GM23338 (cell line): ENCODE results near the gene CLEC5A. TPM values are rescaled to one million over a fixed set of nuclear protein-coding genes. Genes with fewer than 3 reads are reported as not detected.

Experiments
- ATAC-seq: fragments of 200-7000 bp; cut with Tn5 transposase; 3 replicates; pipeline ENCODE4 v1.9.1; 2020
- DNase-seq: peaks from one replicate; pipeline ENCODE4 v3.0.0-alpha.2; 2015; ENCODE audit warnings: low spot score
- H2AFZ ChIP-seq: fragments of 200-600 bp; sonication (generic); 2 replicates; pipeline ENCODE4 v1.8.0; 2016; ENCODE audit warnings: antibody characterized with exemption, mild to moderate bottlenecking, moderate library complexity
- H3F3A ChIP-seq: fragments of 200-600 bp; sonication (generic); replicated peaks from 2 replicates; pipeline ENCODE4 v1.8.0; 2017; ENCODE audit warnings: antibody characterized with exemption, mixed run types, low read depth
- H3K27ac ChIP-seq: fragments of 200-600 bp; sonication (generic); 2 replicates; pipeline ENCODE4 v1.6.1; 2016; ENCODE audit warnings: low read depth
- H3K27me3 ChIP-seq: fragments of 200-600 bp; sonication (generic); 2 replicates; pipeline ENCODE4 v1.8.0; 2016; ENCODE audit warnings: mild to moderate bottlenecking, mixed run types, moderate library complexity; ENCODE audit not compliant: insufficient read depth
- H3K36me3 ChIP-seq: fragments of 200-600 bp; sonication (generic); 2 replicates; pipeline ENCODE4 v1.8.0; 2016; ENCODE audit warnings: mild to moderate bottlenecking; ENCODE audit not compliant: insufficient read depth
- H3K4me1 ChIP-seq: fragments of 200-600 bp; sonication (generic); 2 replicates; pipeline ENCODE4 v1.8.0; 2016; ENCODE audit warnings: mild to moderate bottlenecking, moderate library complexity; ENCODE audit not compliant: insufficient read depth
- H3K4me2 ChIP-seq: fragments of 200-600 bp; sonication (generic); 2 replicates; pipeline ENCODE4 v1.7.1; 2017; ENCODE audit warnings: mixed run types
- H3K4me3 ChIP-seq: fragments of 200-600 bp; sonication (generic); 2 replicates; pipeline ENCODE4 v1.6.1; 2016; ENCODE audit warnings: mixed run types
- H3K79me2 ChIP-seq: fragments of 200-600 bp; sonication (generic); replicated peaks from 2 replicates; pipeline ENCODE4 v1.8.0; 2017; ENCODE audit warnings: mild to moderate bottlenecking; ENCODE audit not compliant: insufficient read depth
- H3K9me2 ChIP-seq: fragments of 200-600 bp; sonication (generic); 2 replicates; pipeline ENCODE4 v1.8.0; 2017; ENCODE audit not compliant: insufficient read depth
- H4K20me1 ChIP-seq: fragments of 200-600 bp; sonication (generic); replicated peaks from 2 replicates; pipeline ENCODE4 v1.8.0; 2017; ENCODE audit warnings: mild to moderate bottlenecking; ENCODE audit not compliant: insufficient read depth
- H3K27ac Mint-ChIP-seq: 2 replicates; pipeline ENCODE4 v1.8.0; 2020; ENCODE audit warnings: inconsistent platforms, mild to moderate bottlenecking, moderate library complexity, mixed read lengths
- H3K27me3 Mint-ChIP-seq: 3 replicates; pipeline ENCODE4 v1.8.0; 2022; ENCODE audit warnings: low read depth, mild to moderate bottlenecking, moderate library complexity, mixed read lengths, inconsistent platforms; ENCODE audit not compliant: insufficient read depth, poor library complexity
- H3K36me3 Mint-ChIP-seq: 3 replicates; pipeline ENCODE4 v1.8.0; 2021; ENCODE audit warnings: low read depth, mild to moderate bottlenecking, inconsistent platforms, moderate library complexity, mixed read lengths
- H3K4me1 Mint-ChIP-seq: 3 replicates; pipeline ENCODE4 v1.8.0; 2020; ENCODE audit warnings: mild to moderate bottlenecking, inconsistent platforms, mixed read lengths
- H3K4me3 Mint-ChIP-seq: 3 replicates; pipeline ENCODE4 v1.8.0; 2021; ENCODE audit warnings: moderate library complexity, mild to moderate bottlenecking, inconsistent platforms, mixed read lengths
- H3K9me3 Mint-ChIP-seq: 3 replicates; pipeline ENCODE4 v1.8.0; 2020; ENCODE audit warnings: moderate library complexity, mild to moderate bottlenecking, inconsistent platforms, mixed read lengths
- EZH2 ChIP-seq: fragments of 200-600 bp; sonication (generic); IDR thresholded peaks from one replicate; pipeline ENCODE4 v1.8.0; 2017; ENCODE audit warnings: antibody characterized with exemption, mild to moderate bottlenecking, low read depth; ENCODE audit not compliant: unreplicated experiment
- EZH2phosphoT487 ChIP-seq: fragments of 200-600 bp; sonication (generic); IDR thresholded peaks from one replicate; pipeline ENCODE4 v1.8.1; 2018; ENCODE audit warnings: antibody characterized with exemption; ENCODE audit not compliant: unreplicated experiment
- POLR2AphosphoS5 ChIP-seq: IDR thresholded peaks from 2 replicates; pipeline ENCODE4 v1.6.1; 2016; ENCODE audit warnings: antibody characterized with exemption, low read depth
- ZNF114 ChIP-seq: fragments of 250-450 bp; sonication (Bioruptor Pico); IDR thresholded peaks from 2 replicates; pipeline ENCODE4 v1.5.0; 2020; ENCODE audit warnings: mild to moderate bottlenecking, moderate library complexity
- polyA plus RNA-seq: library from polyadenylated mRNA; unstranded; fragments of >200 nt; fragmentation: Nextera tagmentation; extraction: Ambion mirVana; gene quantifications from 2 replicates; pipeline ENCODE4 v1.2.1, GENCODE V29; 2016
- total RNA-seq: library from RNA; depleted of rRNA; stranded (reverse); fragments of >200 nt; shearing (Covaris generic); gene quantifications from 2 replicates; pipeline ENCODE4 v1.2.3, GENCODE V29; 2014
- TF ChIP-seq, protein P1 (sequence below): fragments of 250-450 bp; sonication (Bioruptor Pico); IDR thresholded peaks from 2 replicates; pipeline ENCODE4 v1.5.0; 2020; ENCODE audit warnings: mild to moderate bottlenecking, moderate library complexity
- TF ChIP-seq, protein P2 (sequence below), 2 experiments: fragments of 200-600 bp in 1 of 2; sonication (generic) in 1 of 2; conservative IDR thresholded peaks; 2 replicates each; pipeline versions ENCODE4 v1.5.1 to v1.6.1; 2016 to 2017; ENCODE audit warnings: antibody characterized with exemption in 2 of 2, low read depth in 2 of 2, mild to moderate bottlenecking in 2 of 2, moderate library complexity in 1 of 2

The CLEC5A gene
- total and polyA plus RNA-seq, 2 experiments from 2014 or later: not detected

DNA sequence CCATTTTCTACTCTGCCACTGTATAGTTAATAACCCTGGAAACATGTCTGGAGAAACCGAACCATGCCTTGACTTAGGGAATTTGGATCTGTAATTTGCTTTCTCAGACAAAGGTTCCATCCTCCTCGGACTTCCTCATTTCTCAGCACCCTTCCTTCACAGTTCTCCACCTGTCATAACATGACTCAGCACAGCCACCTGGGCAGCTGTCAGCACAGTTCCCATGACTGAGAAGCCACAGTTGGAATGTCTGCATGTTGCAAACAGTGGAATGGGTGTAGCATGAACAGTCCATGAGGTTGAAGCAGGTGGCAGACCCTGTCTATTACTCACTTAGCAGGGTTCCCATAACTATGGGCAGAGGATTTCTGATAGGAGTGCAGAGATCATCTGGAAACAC is 31.2 kb downstream of the CLEC5A start (continued):
- TF ChIP-seq, protein P1, sequence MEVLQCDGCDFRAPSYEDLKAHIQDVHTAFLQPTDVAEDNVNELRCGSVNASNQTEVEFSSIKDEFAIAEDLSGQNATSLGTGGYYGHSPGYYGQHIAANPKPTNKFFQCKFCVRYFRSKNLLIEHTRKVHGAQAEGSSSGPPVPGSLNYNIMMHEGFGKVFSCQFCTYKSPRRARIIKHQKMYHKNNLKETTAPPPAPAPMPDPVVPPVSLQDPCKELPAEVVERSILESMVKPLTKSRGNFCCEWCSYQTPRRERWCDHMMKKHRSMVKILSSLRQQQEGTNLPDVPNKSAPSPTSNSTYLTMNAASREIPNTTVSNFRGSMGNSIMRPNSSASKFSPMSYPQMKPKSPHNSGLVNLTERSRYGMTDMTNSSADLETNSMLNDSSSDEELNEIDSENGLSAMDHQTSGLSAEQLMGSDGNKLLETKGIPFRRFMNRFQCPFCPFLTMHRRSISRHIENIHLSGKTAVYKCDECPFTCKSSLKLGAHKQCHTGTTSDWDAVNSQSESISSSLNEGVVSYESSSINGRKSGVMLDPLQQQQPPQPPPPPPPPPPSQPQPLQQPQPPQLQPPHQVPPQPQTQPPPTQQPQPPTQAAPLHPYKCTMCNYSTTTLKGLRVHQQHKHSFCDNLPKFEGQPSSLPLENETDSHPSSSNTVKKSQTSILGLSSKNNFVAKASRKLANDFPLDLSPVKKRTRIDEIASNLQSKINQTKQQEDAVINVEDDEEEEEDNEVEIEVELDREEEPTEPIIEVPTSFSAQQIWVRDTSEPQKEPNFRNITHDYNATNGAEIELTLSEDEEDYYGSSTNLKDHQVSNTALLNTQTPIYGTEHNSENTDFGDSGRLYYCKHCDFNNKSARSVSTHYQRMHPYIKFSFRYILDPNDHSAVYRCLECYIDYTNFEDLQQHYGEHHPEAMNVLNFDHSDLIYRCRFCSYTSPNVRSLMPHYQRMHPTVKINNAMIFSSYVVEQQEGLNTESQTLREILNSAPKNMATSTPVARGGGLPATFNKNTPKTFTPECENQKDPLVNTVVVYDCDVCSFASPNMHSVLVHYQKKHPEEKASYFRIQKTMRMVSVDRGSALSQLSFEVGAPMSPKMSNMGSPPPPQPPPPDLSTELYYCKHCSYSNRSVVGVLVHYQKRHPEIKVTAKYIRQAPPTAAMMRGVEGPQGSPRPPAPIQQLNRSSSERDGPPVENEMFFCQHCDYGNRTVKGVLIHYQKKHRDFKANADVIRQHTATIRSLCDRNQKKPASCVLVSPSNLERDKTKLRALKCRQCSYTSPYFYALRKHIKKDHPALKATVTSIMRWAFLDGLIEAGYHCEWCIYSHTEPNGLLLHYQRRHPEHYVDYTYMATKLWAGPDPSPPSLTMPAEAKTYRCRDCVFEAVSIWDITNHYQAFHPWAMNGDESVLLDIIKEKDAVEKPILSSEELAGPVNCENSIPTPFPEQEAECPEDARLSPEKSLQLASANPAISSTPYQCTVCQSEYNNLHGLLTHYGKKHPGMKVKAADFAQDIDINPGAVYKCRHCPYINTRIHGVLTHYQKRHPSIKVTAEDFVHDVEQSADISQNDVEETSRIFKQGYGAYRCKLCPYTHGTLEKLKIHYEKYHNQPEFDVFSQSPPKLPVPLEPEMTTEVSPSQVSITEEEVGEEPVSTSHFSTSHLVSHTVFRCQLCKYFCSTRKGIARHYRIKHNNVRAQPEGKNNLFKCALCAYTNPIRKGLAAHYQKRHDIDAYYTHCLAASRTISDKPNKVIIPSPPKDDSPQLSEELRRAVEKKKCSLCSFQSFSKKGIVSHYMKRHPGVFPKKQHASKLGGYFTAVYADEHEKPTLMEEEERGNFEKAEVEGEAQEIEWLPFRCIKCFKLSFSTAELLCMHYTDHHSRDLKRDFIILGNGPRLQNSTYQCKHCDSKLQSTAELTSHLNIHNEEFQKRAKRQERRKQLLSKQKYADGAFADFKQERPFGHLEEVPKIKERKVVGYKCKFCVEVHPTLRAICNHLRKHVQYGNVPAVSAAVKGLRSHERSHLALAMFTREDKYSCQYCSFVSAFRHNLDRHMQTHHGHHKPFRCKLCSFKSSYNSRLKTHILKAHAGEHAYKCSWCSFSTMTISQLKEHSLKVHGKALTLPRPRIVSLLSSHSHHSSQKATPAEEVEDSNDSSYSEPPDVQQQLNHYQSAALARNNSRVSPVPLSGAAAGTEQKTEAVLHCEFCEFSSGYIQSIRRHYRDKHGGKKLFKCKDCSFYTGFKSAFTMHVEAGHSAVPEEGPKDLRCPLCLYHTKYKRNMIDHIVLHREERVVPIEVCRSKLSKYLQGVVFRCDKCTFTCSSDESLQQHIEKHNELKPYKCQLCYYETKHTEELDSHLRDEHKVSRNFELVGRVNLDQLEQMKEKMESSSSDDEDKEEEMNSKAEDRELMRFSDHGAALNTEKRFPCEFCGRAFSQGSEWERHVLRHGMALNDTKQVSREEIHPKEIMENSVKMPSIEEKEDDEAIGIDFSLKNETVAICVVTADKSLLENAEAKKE (CRISPR knock-in tag): no peak
- TF ChIP-seq, protein P2, sequence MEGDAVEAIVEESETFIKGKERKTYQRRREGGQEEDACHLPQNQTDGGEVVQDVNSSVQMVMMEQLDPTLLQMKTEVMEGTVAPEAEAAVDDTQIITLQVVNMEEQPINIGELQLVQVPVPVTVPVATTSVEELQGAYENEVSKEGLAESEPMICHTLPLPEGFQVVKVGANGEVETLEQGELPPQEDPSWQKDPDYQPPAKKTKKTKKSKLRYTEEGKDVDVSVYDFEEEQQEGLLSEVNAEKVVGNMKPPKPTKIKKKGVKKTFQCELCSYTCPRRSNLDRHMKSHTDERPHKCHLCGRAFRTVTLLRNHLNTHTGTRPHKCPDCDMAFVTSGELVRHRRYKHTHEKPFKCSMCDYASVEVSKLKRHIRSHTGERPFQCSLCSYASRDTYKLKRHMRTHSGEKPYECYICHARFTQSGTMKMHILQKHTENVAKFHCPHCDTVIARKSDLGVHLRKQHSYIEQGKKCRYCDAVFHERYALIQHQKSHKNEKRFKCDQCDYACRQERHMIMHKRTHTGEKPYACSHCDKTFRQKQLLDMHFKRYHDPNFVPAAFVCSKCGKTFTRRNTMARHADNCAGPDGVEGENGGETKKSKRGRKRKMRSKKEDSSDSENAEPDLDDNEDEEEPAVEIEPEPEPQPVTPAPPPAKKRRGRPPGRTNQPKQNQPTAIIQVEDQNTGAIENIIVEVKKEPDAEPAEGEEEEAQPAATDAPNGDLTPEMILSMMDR (conservative IDR thresholded peaks at IDR 0.05; ENCODE audit: low read depth in 2 of 2): no peak
- no peak for TF ChIP-seq POLR2AphosphoS5

DNA sequence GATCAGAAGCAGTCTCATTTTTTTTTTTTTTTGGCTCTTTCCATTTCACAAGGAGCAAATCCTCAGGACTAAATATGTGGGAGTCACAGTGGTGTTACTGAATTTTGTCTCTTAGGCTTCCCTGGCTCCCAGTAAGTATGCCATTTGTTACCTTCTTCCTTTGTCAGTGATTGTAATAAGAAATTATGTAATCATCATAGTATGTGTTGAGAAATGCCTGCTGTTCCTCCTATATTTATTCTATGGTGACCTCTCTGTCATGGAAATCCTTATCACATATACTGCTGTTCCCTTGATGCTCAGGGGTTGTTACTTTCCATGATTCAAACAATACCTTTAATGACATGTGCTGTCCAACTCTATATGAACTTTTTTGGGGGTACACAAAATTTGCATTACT is 35.4 kb downstream of the CLEC5A start:
- Mint-ChIP-seq H3K27ac (no peak overlapping the region), H3K4me3 (no peak overlapping the region), H3K9me3 (no peaks in the 10 kb centered on the region), H3K27me3 (no peaks in the 10 kb centered on the region), H3K36me3 (no peaks in the 10 kb centered on the region), H3K4me1 (no peaks in the 10 kb centered on the region)
- DNase-seq: no peak
- H3K79me2 ChIP-seq: no peaks in the 10 kb centered on the region
- no peak overlapping the region for H3K27ac ChIP-seq
- H3F3A ChIP-seq: no peaks in the 10 kb centered on the region
- no peaks in the 10 kb centered on the region for H3K27me3 ChIP-seq
- TF ChIP-seq EZH2 (no peak), POLR2AphosphoS5 (no peak), EZH2phosphoT487 (no peak), ZNF114 (CRISPR knock-in tag) (no peak)
- TF ChIP-seq, protein P2 (conservative IDR thresholded peaks at IDR 0.05; ENCODE audit: low read depth in 2 of 2): no peak
- H3K9me2 ChIP-seq: no peaks in the 10 kb centered on the region
- H3K4me3 ChIP-seq: no peak overlapping the region
- H3K36me3 ChIP-seq: no peaks in the 10 kb centered on the region
- ATAC-seq: no peak
- no peak overlapping the region for H2AFZ ChIP-seq
- no peaks in the 10 kb centered on the region for H4K20me1 ChIP-seq
- no peaks in the 10 kb centered on the region for H3K4me1 ChIP-seq
- no peak overlapping the region for H3K4me2 ChIP-seq
